Upper lobe of left lung (tissue), 4 donors: ENCODE data around the gene RHBDF2.

Experiments used
- CTCF ChIP-seq, 6 experiments: fragments of 450-650 bp in 4 of 6; fragments of 200-600 bp in 2 of 6; sonication (generic) in 2 of 6; IDR thresholded peaks; one replicate each; pipeline ENCODE4 v1.5.1; 2016 to 2019; ENCODE audit warnings: antibody characterized with exemption in 6 of 6
- POLR2AphosphoS5 ChIP-seq, 2 donors: sonication (generic); formaldehyde crosslinking; IDR thresholded peaks; one replicate each; pipeline ENCODE4 v1.5.1; 2017; ENCODE audit warnings: antibody characterized with exemption in 2 of 2

- TF ChIP-seq CTCF (IDR thresholded peaks at IDR 0.05): no peak
- no peak for TF ChIP-seq POLR2AphosphoS5 (IDR thresholded peaks at IDR 0.05)
Observed at GRCh38 chr17:76449126-76449525, 52.1 kb downstream of the RHBDF2 start.
